Prostate gland (tissue), 2 donors: Measurements from ENCODE around the gene MSANTD3. TPM values are rescaled to one million over a fixed set of nuclear protein-coding genes. Genes with fewer than 3 reads are reported as not detected.

Experiments used
- DNase-seq: peaks from one replicate; pipeline ENCODE4 v3.0.0-alpha.2; 2019; ENCODE audit warnings: low spot score
- H3K27ac ChIP-seq, 2 donors: fragments of 200-600 bp; sonication (generic); 2 replicates each; pipeline ENCODE4 v1.5.1; 2017 to 2019
- H3K27me3 ChIP-seq: fragments of 200-600 bp; sonication (generic); replicated peaks from 2 replicates; pipeline ENCODE4 v1.5.1; 2019; ENCODE audit not compliant: insufficient read depth
- H3K36me3 ChIP-seq, 2 donors: fragments of 200-600 bp; sonication (generic); 1 replicate in 1 of 2; 2 replicates in 1 of 2; pipeline versions ENCODE4 v1.5.1 to v1.8.1; 2017 to 2019
- H3K4me1 ChIP-seq: fragments of 200-600 bp; sonication (generic); replicated peaks from 2 replicates; pipeline ENCODE4 v1.5.1; 2019
- H3K4me3 ChIP-seq, 2 donors: fragments of 200-600 bp; sonication (generic); 2 replicates each; pipeline ENCODE4 v1.5.1; 2017 to 2019
- H3K9me3 ChIP-seq: fragments of 200-600 bp; sonication (generic); 2 replicates; pipeline ENCODE4 v1.5.1; 2017
- CTCF ChIP-seq, 4 experiments: fragments of 200-600 bp in 2 of 4; fragments of 450-650 bp in 2 of 4; sonication (generic) in 2 of 4; IDR thresholded peaks; 1 replicate in 3 of 4; 2 replicates in 1 of 4; pipeline ENCODE4 v1.5.1; 2016 to 2019; ENCODE audit warnings: antibody characterized with exemption in 4 of 4, mild to moderate bottlenecking in 2 of 4, moderate library complexity in 2 of 4
- POLR2A ChIP-seq: fragments of 450-650 bp; IDR thresholded peaks from one replicate; pipeline ENCODE4 v1.6.1; 2016; ENCODE audit warnings: antibody characterized with exemption, mild to moderate bottlenecking
- POLR2AphosphoS5 ChIP-seq: sonication (generic); formaldehyde crosslinking; IDR thresholded peaks from one replicate; pipeline ENCODE4 v1.6.1; 2017; ENCODE audit warnings: antibody characterized with exemption
- WGBS: methylation state at CpG from one replicate; pipeline ENCODE4 v1.1.5; 2018; 5-methylcytosine and 5-hydroxymethylcytosine counted together
- intact Hi-C: fragments of 100-400 bp; cut with DNase I; formaldehyde crosslinking; loops from one replicate; pipeline ENCODE4 v1.14.2; 2022
- total RNA-seq, 2 donors: library from RNA; depleted of rRNA; stranded (reverse); fragments of >200 nt; gene quantifications; one replicate each; pipeline ENCODE4 v1.1.0, GENCODE V29; 2016

Gene MSANTD3
- total RNA-seq, 2 donors from 2014 or later = 17.3 to 24.5 TPM

DNA sequence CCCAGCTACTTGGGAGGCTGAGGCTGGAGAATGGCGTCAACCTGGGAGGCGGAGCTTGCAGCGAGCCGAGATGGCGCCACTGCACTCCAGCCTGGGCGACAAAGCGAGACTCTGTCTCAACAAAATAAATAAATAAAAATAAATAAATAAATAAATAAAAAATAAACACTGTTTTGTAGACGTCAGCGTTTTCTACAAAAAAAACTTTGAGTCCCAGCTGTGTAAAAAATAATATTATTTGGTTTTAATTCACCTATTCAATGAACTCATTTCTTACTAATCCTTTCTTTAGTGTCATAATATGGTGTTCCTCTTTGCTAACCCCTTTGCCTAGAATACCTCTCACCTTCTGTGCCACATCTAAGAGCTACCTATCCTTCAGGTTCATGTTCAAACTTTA lies 30.2 kb upstream of the MSANTD3 start:
- no peak for TF ChIP-seq POLR2A
- no peak for TF ChIP-seq POLR2AphosphoS5
- TF ChIP-seq CTCF (IDR thresholded peaks at IDR 0.05) = no peak
- Histone ChIP-seq H3K4me1 (no peaks in the 10 kb centered on the region), H3K36me3 (no peaks in the 10 kb centered on the region), H3K27ac (no peak overlapping the region), H3K9me3 (no peaks in the 10 kb centered on the region), H3K4me3 (no peak overlapping the region), H3K27me3 (no peaks in the 10 kb centered on the region)
- 94% methylated on average over 9 of the region's 9 CpGs for WGBS
- intact Hi-C loops = no loop called here
- DNase-seq = no peak

DNA sequence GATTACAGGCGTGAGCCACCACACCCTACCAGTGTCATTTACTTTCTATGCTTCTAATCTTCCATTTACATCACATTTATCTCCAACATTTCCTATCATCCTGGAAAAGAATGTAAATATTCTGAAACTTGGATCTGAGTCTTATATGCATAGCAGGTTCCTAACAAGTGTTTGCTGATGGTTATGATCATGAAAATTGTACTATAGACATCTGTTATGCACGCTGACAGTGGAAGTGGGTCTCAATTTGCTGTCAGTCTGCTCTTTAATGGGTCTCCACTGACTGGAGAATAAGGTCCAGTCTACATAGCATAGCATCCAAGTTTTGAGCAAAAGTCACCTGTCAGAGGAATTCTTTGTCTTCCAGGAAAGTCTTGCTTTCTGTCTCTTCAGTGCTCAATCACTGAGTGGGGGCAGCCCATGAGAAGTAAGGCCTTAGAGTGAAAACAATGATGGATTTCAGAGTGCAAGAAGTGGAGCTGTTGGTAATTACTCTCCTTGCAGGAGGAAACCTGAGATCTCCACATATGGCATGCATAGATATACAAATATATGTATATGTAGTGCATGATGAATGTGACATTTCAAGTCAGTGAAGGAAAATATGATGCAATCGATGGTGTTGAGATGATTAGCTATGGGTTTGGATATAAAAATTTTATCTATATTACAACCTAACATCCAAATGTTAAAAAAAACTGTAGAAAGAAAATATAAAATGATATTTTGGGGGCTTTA lies 29.2 kb upstream of the MSANTD3 start:
- H3K36me3 ChIP-seq = no peaks in the 10 kb centered on the region
- no peaks in the 10 kb centered on the region for H3K9me3 ChIP-seq
- 74% methylated on average over 3 of the region's 3 CpGs for WGBS
- DNase-seq = no peak
- H3K4me3 ChIP-seq = no peak overlapping the region
- no peaks in the 10 kb centered on the region for H3K4me1 ChIP-seq
- no peaks in the 10 kb centered on the region for H3K27me3 ChIP-seq
- TF ChIP-seq POLR2A (no peak), CTCF (IDR thresholded peaks at IDR 0.05) (no peak)
- intact Hi-C loops = no loop called here
- H3K27ac ChIP-seq = no peak overlapping the region

- intact Hi-C loops = no loop called here
- Histone ChIP-seq H3K4me3 (no peak overlapping the region), H3K27me3 (no peaks in the 10 kb centered on the region), H3K36me3 (no peaks in the 10 kb centered on the region), H3K4me1 (no peaks in the 10 kb centered on the region), H3K27ac (no peak overlapping the region), H3K9me3 (no peaks in the 10 kb centered on the region)
- no peak for DNase-seq
- no peak for TF ChIP-seq CTCF (IDR thresholded peaks at IDR 0.05)
- 90% methylated on average over 1 of the region's 1 CpG for WGBS
Measured at GRCh38 chr9:100401042-100401441, 25.9 kb upstream of the MSANTD3 start.

DNA sequence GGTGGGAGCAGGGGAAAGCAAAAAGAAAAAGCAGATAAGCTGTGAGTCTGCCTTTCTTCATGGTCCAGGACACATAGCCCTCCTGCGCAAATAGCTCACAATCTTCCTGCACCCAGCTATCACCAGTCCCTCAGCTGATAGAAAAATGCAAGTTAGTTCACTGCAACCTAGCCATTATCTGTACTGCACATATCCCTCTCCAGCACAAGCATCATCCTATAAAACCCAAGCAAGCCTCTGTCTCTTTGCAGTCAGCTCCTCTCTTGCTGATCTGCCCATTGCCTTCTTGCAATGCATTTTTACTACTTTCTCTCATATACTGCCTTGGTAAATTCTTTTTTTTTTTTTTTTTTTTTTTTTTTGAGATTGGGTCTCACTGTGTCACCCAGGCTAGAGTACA lies 20.0 kb upstream of the MSANTD3 start:
- intact Hi-C loops = no loop called here
- H3K36me3 ChIP-seq = no peaks in the 10 kb centered on the region
- H3K27me3 ChIP-seq = no peaks in the 10 kb centered on the region
- H3K4me3 ChIP-seq = no peak overlapping the region
- no peak for DNase-seq
- no peak for TF ChIP-seq POLR2A
- no peak for TF ChIP-seq POLR2AphosphoS5
- TF ChIP-seq CTCF (IDR thresholded peaks at IDR 0.05) = no peak
- H3K27ac ChIP-seq = no peak overlapping the region
- no peaks in the 10 kb centered on the region for H3K4me1 ChIP-seq
- WGBS = 100% methylated on average over 1 of the region's 1 CpG
- no peaks in the 10 kb centered on the region for H3K9me3 ChIP-seq

DNA sequence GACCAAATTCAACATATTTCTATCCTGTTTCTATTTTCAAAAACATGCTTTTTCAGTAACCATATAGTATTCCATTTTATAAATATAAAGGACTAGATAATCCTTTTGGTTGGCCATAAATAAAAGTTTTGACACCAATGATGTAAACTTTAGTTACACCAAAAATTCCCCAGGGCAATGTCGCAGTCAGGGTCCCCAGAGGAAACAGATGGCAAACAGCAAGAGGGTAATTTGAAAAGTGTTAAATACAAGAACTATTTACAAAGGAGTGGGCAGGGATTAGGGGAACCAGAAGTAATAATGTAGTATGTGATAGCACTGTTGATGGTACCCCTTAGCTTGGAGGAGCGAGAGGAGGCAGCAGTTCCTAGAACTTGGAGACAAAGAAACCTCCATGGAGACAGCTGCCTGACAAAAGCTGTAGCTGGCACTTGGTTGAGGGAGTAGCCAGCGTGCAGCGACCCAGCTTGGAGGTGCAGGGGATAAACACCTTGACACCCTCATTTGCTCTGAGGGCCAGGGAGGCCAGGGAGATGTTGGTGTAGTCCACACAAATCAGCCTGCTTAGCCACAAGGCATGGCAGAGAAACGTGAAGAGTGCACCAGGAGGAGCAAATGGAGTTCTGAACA lies 18.3 kb upstream of the MSANTD3 start:
- Histone ChIP-seq H3K27me3 (no peaks in the 10 kb centered on the region), H3K27ac (no peak overlapping the region), H3K4me3 (no peak overlapping the region), H3K4me1 (no peaks in the 10 kb centered on the region), H3K36me3 (no peaks in the 10 kb centered on the region), H3K9me3 (no peaks in the 10 kb centered on the region)
- intact Hi-C loops = no loop called here
- 43% methylated on average over 5 of the region's 5 CpGs for WGBS
- no peak for DNase-seq
- TF ChIP-seq POLR2A (no peak), POLR2AphosphoS5 (no peak), CTCF (IDR thresholded peaks at IDR 0.05) (no peak)
